HG03342 (cell line): ENCODE data around the gene OR2L2.
"Not testable (repeated sequence)": the region's sequence is repeated elsewhere in the genome, so short reads cannot be mapped to it uniquely, and the experiment has no call there.

ENCODE experiments used
- ATAC-seq: cut with Tn5 transposase; IDR thresholded peaks from one replicate; pipeline ENCODE4 v1.9.1; 2021; ENCODE audit warnings: mild to moderate bottlenecking, moderate library complexity; ENCODE audit not compliant: unreplicated experiment

The OR2L2 gene, protein sequence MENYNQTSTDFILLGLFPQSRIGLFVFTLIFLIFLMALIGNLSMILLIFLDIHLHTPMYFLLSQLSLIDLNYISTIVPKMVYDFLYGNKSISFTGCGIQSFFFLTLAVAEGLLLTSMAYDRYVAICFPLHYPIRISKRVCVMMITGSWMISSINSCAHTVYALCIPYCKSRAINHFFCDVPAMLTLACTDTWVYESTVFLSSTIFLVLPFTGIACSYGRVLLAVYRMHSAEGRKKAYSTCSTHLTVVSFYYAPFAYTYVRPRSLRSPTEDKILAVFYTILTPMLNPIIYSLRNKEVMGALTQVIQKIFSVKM

DNA sequence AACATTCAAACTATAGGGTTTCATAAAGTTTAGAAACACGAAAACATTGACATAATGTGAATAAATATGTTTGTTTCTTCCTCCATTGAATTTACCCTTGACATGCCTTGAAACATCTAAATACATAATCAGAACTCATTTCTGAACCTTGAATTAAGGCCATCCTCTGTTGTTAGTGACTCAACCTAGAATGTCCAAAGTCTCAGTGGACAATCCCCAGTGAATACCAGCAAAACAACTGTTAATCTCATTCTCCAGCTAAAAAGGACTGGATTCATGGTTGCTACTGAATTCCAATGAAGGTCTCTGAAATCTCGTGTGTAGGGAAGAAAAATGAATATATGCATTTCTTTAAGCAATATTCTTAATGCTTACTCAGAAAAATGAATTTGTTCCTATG, at the start of gene OR2L2:
Gene OR2L2, plus strand, starts transcription at position 301 of the 400 bp plus-strand sequence. CDS start 8,198 bp downstream, outside the sequence.
- ATAC-seq, result no peak

DNA sequence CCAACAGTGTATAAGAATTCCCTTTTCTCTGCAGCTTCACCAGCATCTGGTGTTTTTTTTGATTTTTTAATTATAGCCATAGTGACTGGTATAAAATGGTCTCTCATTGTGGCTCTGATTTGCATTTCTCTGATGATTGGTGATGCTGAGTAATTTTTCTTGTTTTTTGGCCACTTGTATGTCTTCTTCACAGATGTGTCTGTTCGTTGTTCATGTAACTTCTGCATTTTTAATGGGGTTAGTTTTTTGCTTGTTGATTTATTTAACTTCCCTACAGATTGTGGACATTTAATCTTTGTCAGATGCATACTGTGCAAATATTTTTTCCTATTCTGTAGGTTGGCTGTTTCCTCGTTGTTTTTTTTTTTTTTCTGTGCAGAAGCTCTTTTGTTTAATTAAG, 36.9 kb upstream of the OR2L2 start:
- no peak for ATAC-seq

DNA sequence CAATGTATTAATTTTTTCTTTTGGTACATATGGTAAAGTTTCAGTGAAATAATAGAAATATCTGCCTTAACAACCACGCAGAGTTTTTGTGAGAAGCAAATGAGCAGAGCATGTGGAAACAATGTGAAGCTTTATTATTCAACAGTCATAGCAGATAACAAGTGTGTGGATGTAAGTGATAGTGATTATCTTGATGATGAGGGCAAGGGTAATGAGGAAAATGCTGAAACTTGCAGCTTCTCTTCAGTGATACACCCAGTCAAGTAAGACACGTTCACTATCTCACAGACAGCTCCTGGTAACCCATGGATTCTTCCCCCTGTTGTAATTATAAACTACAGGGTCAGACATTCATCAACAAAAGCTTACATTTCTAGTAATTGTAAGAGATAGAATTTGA, 31.1 kb upstream of the OR2L2 start:
- no peak for ATAC-seq

DNA sequence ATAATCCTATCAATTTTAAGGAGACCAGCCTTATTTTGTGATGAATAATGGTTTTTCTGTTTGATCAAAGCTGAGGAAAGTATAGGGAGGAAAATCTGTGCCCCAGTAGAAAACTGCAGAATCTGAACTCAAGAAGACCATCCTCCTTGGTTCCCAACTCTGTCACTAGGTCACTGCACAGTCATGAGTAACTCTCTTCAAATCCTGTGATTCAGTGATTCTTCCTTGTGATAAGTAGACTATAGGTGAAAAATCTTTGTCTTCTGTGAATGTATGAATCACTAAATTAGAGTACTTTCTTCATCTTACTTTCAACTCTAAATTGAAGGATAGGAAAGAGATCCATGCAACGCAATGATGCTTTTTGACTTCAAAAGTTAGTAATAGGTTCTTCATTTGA, 29.7 kb upstream of the OR2L2 start:
- no peak for ATAC-seq

DNA sequence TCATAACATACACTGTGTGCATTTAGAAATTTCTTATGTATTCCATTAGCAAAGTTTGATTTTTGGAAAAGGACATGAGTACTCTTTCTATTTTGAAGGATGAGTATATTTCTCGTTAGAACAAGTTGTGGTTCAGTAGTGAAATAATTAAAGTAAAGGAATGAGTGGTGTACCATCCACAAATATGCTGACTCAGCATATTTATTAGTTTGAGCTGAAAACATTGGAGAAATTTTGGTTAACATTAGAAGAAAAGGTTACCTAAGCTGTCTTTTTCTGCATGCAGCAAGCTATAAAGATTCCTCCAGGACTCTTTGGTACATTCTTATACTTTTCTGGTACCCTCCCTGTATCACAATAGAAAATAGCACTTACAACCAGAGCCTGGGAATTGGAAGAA, 22.1 kb upstream of the OR2L2 start:
- no peak for ATAC-seq

DNA sequence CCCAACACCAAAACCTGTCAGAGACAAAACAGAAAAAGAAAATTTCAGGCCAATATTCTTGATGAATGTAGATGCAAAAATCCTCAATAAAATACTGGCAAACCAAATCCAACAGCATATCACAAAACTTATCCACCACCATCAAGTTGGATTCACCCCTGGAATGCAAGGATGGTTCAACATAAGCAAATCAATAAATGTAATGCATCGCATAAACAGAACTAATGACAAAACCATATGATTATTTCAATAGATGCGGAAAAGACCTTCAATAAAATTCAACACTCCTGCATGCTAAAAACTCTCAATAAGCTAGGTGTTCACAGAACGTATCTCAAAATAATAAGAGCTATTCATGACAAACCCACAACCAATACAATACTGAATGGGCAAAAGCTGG, 20.2 kb upstream of the OR2L2 start:
- ATAC-seq, result no peak

DNA sequence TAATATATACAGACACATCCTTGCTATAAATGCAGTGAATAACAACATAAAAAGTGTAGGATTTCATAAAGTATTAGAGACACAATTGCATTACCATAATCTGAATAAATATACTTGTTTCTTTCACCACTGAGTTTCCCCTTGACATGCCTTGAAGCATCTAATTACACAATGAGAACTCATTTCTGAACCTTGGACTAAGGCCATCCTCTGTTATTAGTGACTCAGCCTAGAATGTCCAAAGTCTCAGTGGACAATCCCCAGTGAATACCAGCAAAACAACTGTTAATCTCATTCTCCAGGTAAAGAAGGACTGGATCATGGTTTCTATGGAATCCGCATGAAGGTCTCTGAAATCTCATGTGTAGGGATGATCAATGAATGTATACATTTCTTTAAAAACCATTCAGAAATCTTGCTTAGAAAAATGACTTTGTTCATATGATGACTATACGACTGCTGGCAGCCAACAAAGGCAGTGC, 16.6 kb upstream of the OR2L2 start, which contains the start of gene OR2L5:
Gene OR2L5, plus strand, starts transcription at position 432 of the 482 bp plus-strand sequence. CDS start 8,288 bp downstream, outside the sequence.
- no peak for ATAC-seq

DNA sequence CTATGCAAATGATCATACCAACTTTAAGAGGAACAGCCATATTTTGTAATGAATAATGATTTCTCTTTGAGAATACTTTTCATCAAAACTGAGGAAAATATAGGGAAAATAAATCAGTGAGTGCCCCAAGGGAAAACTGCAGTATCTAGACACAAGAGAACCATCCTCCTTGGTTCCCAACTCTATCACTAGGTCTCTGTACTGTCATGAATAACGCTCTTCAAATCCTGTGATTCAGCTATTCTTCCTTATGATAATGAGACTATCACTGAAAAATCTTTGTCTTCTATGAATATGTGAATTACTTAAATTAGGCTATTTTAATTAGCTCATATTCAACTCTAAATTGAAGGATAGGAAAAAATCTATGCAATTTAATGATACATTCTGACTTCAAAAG, 14.1 kb upstream of the OR2L2 start:
- no peak for ATAC-seq

DNA sequence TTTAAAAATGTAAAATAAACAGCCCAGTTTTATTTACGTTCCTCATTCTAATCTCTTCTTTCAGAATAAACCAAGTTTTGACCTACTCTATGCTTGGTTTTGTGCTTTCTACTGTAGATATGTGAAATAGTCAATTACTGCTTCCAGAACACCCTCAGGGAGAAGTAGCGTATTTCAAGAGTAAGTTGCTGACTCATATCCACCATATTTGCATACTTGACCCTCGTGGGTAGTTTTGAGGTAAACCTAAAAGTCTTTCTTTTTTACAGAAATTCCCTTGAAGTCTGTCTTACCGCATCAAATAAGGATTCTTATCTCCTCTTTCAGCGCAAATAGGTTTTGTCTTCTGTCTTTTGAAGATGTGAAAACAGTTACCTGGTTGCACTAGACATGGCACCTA, 15.3 kb downstream of the OR2L2 start:
- ATAC-seq, result peak; percentile 64

DNA sequence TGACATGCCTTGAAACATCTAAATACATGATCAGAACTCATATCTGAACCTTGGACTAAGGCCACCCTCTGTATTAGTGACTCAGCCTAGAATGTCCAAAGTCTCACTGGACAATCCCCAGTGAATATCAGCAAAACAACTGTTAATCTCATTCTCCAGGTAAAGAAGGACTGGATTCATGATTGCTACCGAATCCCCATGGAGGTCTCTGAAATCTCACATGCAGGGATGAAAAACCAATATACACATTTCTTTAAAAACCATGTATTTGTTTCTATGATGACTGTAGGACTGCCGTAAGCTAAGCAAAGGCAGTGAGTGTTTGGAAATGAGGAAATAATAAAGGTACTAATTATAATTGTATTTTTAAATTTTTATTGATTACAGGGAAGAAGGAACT, 16.7 kb downstream of the OR2L2 start, which contains the start of gene OR2L3:
Gene OR2L3, plus strand, starts transcription at position 301 of the 400 bp plus-strand sequence. CDS start 13,846 bp downstream, outside the sequence.
- no peak for ATAC-seq

DNA sequence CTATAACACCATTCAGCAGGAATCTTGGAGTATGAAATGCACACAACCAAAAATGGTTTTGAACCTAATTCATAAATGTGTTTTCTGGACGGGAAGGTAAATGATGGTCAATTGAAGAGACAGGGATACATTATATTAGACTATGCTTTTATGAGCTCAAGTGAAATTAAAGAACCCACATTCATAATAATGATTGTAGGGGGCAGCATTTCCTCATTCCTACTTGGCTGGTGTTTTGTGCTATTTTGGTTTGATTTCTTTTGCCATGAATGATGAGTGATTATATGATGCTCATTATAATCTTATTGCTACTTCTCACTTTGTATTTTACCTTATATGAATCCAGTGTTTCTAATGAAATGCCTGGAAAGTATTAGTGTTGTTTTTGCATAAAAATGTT, 17.1 kb downstream of the OR2L2 start:
- no peak for ATAC-seq

DNA sequence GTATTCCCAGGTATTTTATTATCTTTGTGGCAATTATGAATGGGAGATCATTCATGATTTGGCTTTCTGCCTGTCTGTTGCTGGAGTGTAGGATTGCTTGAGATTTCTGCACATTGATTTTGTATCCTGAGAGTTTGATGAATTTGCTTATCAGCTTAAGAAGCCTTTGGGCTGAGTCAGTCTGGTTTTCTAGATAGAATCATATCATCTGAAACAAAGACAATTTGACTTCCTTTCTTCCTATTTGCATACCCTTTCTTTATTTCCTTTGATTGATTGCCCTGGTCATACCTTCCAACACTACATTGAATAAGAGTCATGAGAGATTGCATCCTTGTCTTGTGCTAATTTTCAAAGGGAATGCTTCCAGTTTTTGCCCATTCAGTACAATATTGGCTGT, 24.8 kb downstream of the OR2L2 start:
- no peak for ATAC-seq

DNA sequence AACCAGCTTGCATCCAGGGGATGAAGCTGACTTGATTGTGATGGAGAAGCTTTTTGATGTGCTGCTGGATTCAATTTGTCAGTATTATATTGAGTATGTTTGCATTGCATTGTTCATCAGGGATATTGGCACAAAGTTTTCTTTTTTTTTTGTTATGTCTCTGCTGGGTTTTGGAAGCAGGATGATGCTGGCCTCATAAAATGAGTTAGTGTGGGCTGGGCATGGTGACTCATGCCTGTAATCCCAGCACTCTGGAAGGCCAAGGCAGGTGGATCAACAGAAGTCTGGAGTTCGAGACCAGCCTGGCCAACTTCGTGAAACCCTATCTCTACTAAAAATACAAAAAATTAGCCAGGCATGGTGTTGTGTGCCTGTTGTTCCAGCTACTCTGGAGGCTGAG, 25.4 kb downstream of the OR2L2 start:
- no peak for ATAC-seq

DNA sequence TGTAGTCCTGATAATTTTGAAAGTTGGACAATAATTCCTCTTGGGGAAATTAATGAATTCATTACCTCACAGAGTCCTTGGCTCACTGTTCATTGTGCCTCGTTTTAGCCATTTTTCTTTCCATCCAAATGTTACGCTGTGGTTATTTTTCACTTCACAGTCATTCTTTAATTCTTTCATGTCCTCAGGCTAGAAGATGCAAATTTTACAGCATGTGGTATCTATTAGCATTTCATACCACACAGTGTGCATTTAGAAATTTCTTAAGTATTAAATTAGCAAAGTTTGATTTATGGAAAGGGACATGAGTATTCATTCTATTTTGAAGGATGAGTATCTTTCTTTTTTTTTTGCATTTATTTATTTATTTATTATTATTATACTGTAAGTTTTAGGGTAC, 35.2 kb downstream of the OR2L2 start:
- no peak for ATAC-seq

DNA sequence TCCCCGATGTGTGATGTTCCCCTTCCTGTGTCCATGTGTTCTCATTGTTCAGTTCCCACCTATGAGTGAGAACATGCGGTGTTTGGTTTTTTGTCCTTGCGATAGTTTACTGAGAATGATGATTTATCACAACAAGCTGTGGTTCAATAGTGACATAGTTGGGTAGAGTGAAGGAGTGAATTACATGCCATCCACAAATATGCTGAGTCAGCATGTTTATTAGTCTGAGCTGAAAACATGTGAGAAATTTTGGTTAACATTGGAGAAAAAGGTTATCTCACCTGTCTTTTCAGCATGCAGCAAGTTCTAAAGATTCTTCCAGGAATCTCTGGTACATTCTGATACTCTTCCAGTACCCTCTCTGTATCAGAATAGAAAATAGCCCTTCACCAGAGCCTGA, 35.7 kb downstream of the OR2L2 start:
- no peak for ATAC-seq

DNA sequence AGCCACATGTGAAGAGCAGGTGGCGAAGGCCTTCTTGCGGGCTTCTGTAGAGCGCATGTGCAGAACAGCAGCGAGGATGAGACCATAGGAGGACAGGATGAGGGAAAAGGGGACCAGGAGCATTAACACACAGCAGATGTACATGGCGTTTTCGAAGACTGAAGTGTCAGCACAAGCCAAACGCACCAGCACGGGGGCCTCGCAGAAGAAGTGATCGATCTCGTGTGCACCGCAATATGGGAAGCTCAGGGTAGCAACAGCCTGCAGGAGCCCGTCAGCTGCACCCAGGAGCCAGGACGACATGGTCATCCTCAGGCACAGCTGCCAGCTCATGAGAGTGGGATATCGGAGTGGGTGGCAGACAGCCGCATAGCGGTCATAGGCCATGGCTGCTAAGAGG, 54.0 kb downstream of the OR2L2 start:
- ATAC-seq, result not testable (repeated sequence)
